HCT116 (cell line): ENCODE data around the gene FST. TPM values are rescaled to one million over a fixed set of nuclear protein-coding genes. Genes with fewer than 3 reads are reported as not detected.

Experiments used
- ATAC-seq: fragments of 200-7000 bp; cut with Tn5 transposase; 2 replicates; pipeline ENCODE4 v1.9.1; 2020; ENCODE audit warnings: mild to moderate bottlenecking, moderate library complexity
- BruUV-seq: library from RNA; stranded (reverse); fragments of 400-500 nt; replicated peaks from 2 replicates; lab custom pipeline; 2021; lab: Mats Ljungman, UMichigan
- CTCF ChIA-PET: fragments of 300-600 bp; sonication (Branson Sonifier 250); formaldehyde crosslinking; loops from one replicate; lab custom pipeline; 2021; ENCODE audit warnings: antibody characterized with exemption; lab: Charles Lee
- POLR2A ChIA-PET: fragments of 300-600, 350-600 bp; sonication (Branson Sonifier 250); formaldehyde crosslinking; loops from one replicate; lab custom pipeline; 2021; ENCODE audit warnings: antibody characterized with exemption; lab: Charles Lee
- RAD21 ChIA-PET, 2 experiments: fragments of 300-600 bp; sonication (Branson Sonifier 250); formaldehyde crosslinking; loops; one replicate each; lab custom pipeline; 2023; ENCODE audit warnings: low total read pairs in 2 of 2; ENCODE audit not compliant: uncharacterized antibody in 2 of 2, unreplicated experiment in 2 of 2, low non-redundant PET in 1 of 2; lab: Charles Lee
- DNase-seq: peaks from one replicate; pipeline ENCODE4 v3.0.0-alpha.2; 2010; ENCODE audit warnings: low read depth, low spot score
- H2AFZ ChIP-seq: fragments of 200-600 bp; shearing (Covaris generic), sonication (generic); 2 replicates; pipeline ENCODE4 v1.6.1; 2017; ENCODE audit warnings: low read depth, mixed run types, mixed read lengths, antibody characterized with exemption, low read length; ENCODE audit not compliant: poor library complexity, severe bottlenecking
- H3K27ac ChIP-seq: 2 replicates; pipeline ENCODE4 v1.5.1; 2012; ENCODE audit warnings: low read depth, low read length
- H3K27me3 ChIP-seq: fragments of 200-600 bp; sonication (generic); 2 replicates; pipeline ENCODE4 v1.6.1; 2016; ENCODE audit warnings: mixed run types, low read length, mixed read lengths; ENCODE audit not compliant: insufficient read depth
- H3K36me3 ChIP-seq, 2 experiments: fragments of 200-500 bp in 1 of 2; fragments of 200-600 bp in 1 of 2; sonication (Bioruptor generic) in 1 of 2; sonication (generic) in 1 of 2; 2 replicates each; pipeline versions ENCODE4 v1.5.1 to v1.6.1; 2014 to 2016; ENCODE audit warnings: low read length in 2 of 2, inconsistent platforms in 1 of 2, mixed read lengths in 1 of 2, mixed run types in 1 of 2; ENCODE audit not compliant: insufficient read depth in 2 of 2, control insufficient read depth in 1 of 2
- H3K4me1 ChIP-seq, 2 experiments: fragments of 200-600 bp in 1 of 2; sonication (generic) in 1 of 2; 2 replicates each; pipeline versions ENCODE4 v1.5.1 to v1.6.1; 2012 to 2017; ENCODE audit warnings: low read length in 2 of 2, inconsistent platforms in 1 of 2, mild to moderate bottlenecking in 1 of 2, mixed read lengths in 1 of 2, mixed run types in 1 of 2, moderate library complexity in 1 of 2; ENCODE audit not compliant: insufficient read depth in 2 of 2, control insufficient read depth in 1 of 2
- H3K4me2 ChIP-seq: fragments of 200-600 bp; sonication (generic); 2 replicates; pipeline ENCODE4 v1.6.1; 2017; ENCODE audit warnings: mixed run types, low read length, mixed read lengths
- H3K4me3 ChIP-seq, 2 experiments: fragments of 200-600 bp in 1 of 2; sonication (generic) in 1 of 2; replicated peaks in 1 of 2; 2 replicates each; pipeline ENCODE4 v1.5.1; 2011 to 2016; ENCODE audit warnings: low read length in 2 of 2, control low read depth in 1 of 2, low read depth in 1 of 2, mild to moderate bottlenecking in 1 of 2, mixed read lengths in 1 of 2, mixed run types in 1 of 2
- H3K79me2 ChIP-seq: fragments of 200-600 bp; sonication (generic); 2 replicates; pipeline ENCODE4 v1.6.1; 2017; ENCODE audit warnings: mild to moderate bottlenecking, mixed run types, low read length, moderate library complexity, mixed read lengths; ENCODE audit not compliant: insufficient read depth
- H3K9ac ChIP-seq: fragments of 200-600 bp; sonication (generic); 2 replicates; pipeline ENCODE4 v1.6.1; 2016; ENCODE audit warnings: low read length, mixed read lengths
- H3K9me2 ChIP-seq: fragments of 200-600 bp; sonication (generic), shearing (Covaris generic); 2 replicates; pipeline ENCODE4 v1.6.1; 2017; ENCODE audit warnings: mixed run types, mild to moderate bottlenecking, moderate library complexity; ENCODE audit not compliant: insufficient read depth
- H3K9me3 ChIP-seq, 2 experiments: fragments of 200-500 bp in 1 of 2; fragments of 200-600 bp in 1 of 2; sonication (Bioruptor generic) in 1 of 2; sonication (generic) in 1 of 2; 2 replicates each; pipeline ENCODE4 v1.6.1; 2014 to 2017; ENCODE audit warnings: low read length in 2 of 2, mixed read lengths in 2 of 2, inconsistent platforms in 1 of 2, low read depth in 1 of 2, mild to moderate bottlenecking in 1 of 2, mixed run types in 1 of 2, moderate library complexity in 1 of 2; ENCODE audit not compliant: control insufficient read depth in 1 of 2, insufficient read depth in 1 of 2
- H4K20me1 ChIP-seq: fragments of 200-600 bp; sonication (generic), shearing (Covaris generic); 2 replicates; pipeline ENCODE4 v1.6.1; 2017; ENCODE audit warnings: mixed run types, mild to moderate bottlenecking, moderate library complexity; ENCODE audit not compliant: insufficient read depth
- EGR1 ChIP-seq: IDR thresholded peaks from 2 replicates; pipeline ENCODE4 v1.6.1; 2012; ENCODE audit warnings: low read depth
- ELF1 ChIP-seq: IDR thresholded peaks from 2 replicates; pipeline ENCODE4 v1.6.1; 2012; ENCODE audit warnings: low read depth, borderline replicate concordance
- EZH2 ChIP-seq: fragments of 200-600 bp; sonication (generic); IDR thresholded peaks from 2 replicates; pipeline ENCODE4 v1.6.1; 2017; ENCODE audit warnings: antibody characterized with exemption, mixed run types
- EZH2phosphoT487 ChIP-seq: fragments of 200-600 bp; IDR thresholded peaks from 2 replicates; pipeline ENCODE4 v1.6.1; 2018; ENCODE audit warnings: antibody characterized with exemption, borderline replicate concordance
- FOSL1 ChIP-seq: IDR thresholded peaks from 2 replicates; pipeline ENCODE4 v1.6.1; 2012; ENCODE audit warnings: low read depth
- TCF7L2 ChIP-seq: IDR thresholded peaks from 2 replicates; pipeline ENCODE4 v1.7.0; 2011; ENCODE audit warnings: borderline replicate concordance, inconsistent platforms; ENCODE audit not compliant: insufficient read depth, insufficient read length; ENCODE audit errors: extremely low read depth
- ZFX ChIP-seq: fragments of 450-650 bp; IDR thresholded peaks from 2 replicates; pipeline ENCODE4 v1.6.1; 2017
- intact Hi-C: fragments of 100-400 bp; cut with micrococcal nuclease; formaldehyde crosslinking; loops from 2 replicates; pipeline ENCODE4 v1.10.0; 2022
- total RNA-seq: library from RNA; stranded (reverse); gene quantifications from one replicate; pipeline ENCODE4 v1.2.1, GENCODE V29; 2021; ENCODE audit not compliant: unreplicated experiment
- TF ChIP-seq, protein P1 (sequence below): IDR thresholded peaks from 2 replicates; pipeline ENCODE4 v1.6.1; 2012; ENCODE audit warnings: low read depth

FST gene
- total RNA-seq, 1 experiment from 2014 or later, result 0.34 TPM

GRCh38 chr5:53469946-53470687 lies 10.3 kb upstream of the FST start:
- Histone ChIP-seq H3K79me2 (no peaks in the 10 kb centered on the region), H3K36me3 (no peaks in the 10 kb centered on the region), H3K9ac (no peak overlapping the region), H3K27ac (no peak overlapping the region), H3K9me2 (no peaks in the 10 kb centered on the region), H3K4me1 (peaks cover 0 to 6% of the 10 kb centered on the region in 2 experiments; a peak in 1 of 4 replicates), H3K9me3 (no peaks in the 10 kb centered on the region), H3K4me3 (no peak overlapping the region), H2AFZ (no peak overlapping the region), H4K20me1 (no peaks in the 10 kb centered on the region), H3K4me2 (peak overlapping the region; percentile 7; the same call in 1 of the 2 replicates), H3K27me3 (no peaks in the 10 kb centered on the region)
- ChIA-PET RAD21 (no interaction called here), POLR2A (no interaction called here), CTCF (interaction anchor here (1.5 kb wide), 1 partner anchor 8 kb away, joined by 4 read pairs; no protein-coding TSS in a partner anchor)
- 0 out of 2 replicates have a peak, but pooled peaks have one; percentile 32 for ATAC-seq
- TF ChIP-seq ZFX (no peak), EZH2phosphoT487 (no peak), EZH2 (no peak), FOSL1 (no peak), TCF7L2 (no peak), EGR1 (no peak), ELF1 (no peak)
- TF ChIP-seq, protein P1, sequence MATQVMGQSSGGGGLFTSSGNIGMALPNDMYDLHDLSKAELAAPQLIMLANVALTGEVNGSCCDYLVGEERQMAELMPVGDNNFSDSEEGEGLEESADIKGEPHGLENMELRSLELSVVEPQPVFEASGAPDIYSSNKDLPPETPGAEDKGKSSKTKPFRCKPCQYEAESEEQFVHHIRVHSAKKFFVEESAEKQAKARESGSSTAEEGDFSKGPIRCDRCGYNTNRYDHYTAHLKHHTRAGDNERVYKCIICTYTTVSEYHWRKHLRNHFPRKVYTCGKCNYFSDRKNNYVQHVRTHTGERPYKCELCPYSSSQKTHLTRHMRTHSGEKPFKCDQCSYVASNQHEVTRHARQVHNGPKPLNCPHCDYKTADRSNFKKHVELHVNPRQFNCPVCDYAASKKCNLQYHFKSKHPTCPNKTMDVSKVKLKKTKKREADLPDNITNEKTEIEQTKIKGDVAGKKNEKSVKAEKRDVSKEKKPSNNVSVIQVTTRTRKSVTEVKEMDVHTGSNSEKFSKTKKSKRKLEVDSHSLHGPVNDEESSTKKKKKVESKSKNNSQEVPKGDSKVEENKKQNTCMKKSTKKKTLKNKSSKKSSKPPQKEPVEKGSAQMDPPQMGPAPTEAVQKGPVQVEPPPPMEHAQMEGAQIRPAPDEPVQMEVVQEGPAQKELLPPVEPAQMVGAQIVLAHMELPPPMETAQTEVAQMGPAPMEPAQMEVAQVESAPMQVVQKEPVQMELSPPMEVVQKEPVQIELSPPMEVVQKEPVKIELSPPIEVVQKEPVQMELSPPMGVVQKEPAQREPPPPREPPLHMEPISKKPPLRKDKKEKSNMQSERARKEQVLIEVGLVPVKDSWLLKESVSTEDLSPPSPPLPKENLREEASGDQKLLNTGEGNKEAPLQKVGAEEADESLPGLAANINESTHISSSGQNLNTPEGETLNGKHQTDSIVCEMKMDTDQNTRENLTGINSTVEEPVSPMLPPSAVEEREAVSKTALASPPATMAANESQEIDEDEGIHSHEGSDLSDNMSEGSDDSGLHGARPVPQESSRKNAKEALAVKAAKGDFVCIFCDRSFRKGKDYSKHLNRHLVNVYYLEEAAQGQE, result no peak
- DNase-seq, result no peak
- intact Hi-C loops, result no loop called here
- no TSS peak for BruUV-seq
